Panc1 (cell line): ENCODE data around the gene TMEM150B. TPM values are rescaled to one million over a fixed set of nuclear protein-coding genes. Genes with fewer than 3 reads are reported as not detected.

Source experiments
- ATAC-seq: fragments of 200-7000 bp; cut with Tn5 transposase; 2 replicates; pipeline ENCODE4 v1.9.1; 2020; ENCODE audit warnings: mild to moderate bottlenecking, moderate library complexity
- BruUV-seq: library from RNA; stranded (reverse); fragments of 400-500 nt; replicated peaks from 2 replicates; lab custom pipeline; 2021; lab: Mats Ljungman, UMichigan
- CTCF ChIA-PET: fragments of 300-600 bp; sonication (Branson Sonifier 250); formaldehyde crosslinking; loops from one replicate; lab custom pipeline; 2022; ENCODE audit warnings: antibody characterized with exemption; lab: Charles Lee
- POLR2A ChIA-PET: fragments of 300-600 bp; sonication (Branson Sonifier 250); formaldehyde crosslinking; loops from one replicate; lab custom pipeline; 2022; ENCODE audit warnings: antibody characterized with exemption; lab: Charles Lee
- DNase-seq: peaks from one replicate; pipeline ENCODE4 v3.0.0-alpha.2; 2010; ENCODE audit warnings: low read depth, low spot score
- H3K27ac ChIP-seq: 2 replicates; pipeline ENCODE4 v1.5.1; 2011; ENCODE audit warnings: mild to moderate bottlenecking, low read length, inconsistent platforms
- H3K27me3 ChIP-seq: fragments of 200-500 bp; sonication (Bioruptor generic); 2 replicates; pipeline ENCODE4 v1.6.0; 2014; ENCODE audit warnings: low read length, inconsistent platforms; ENCODE audit not compliant: control insufficient read depth, insufficient read depth
- H3K36me3 ChIP-seq: fragments of 200-500 bp; sonication (Bioruptor generic); 2 replicates; pipeline ENCODE4 v1.5.1; 2014; ENCODE audit warnings: inconsistent platforms, mild to moderate bottlenecking, low read length, moderate library complexity; ENCODE audit not compliant: control insufficient read depth, insufficient read depth
- H3K4me1 ChIP-seq: 2 replicates; pipeline ENCODE4 v1.5.1; 2011; ENCODE audit warnings: inconsistent platforms, mild to moderate bottlenecking, low read length, moderate library complexity; ENCODE audit not compliant: control insufficient read depth, insufficient read depth
- H3K4me3 ChIP-seq, 2 experiments: 2 replicates each; pipeline ENCODE4 v1.5.1; 2011 to 2012; ENCODE audit warnings: low read depth in 2 of 2, low read length in 2 of 2, mild to moderate bottlenecking in 2 of 2, inconsistent platforms in 1 of 2, moderate library complexity in 1 of 2
- H3K9me3 ChIP-seq: fragments of 200-500 bp; sonication (Bioruptor generic); 2 replicates; pipeline ENCODE4 v1.5.1; 2014; ENCODE audit warnings: low read depth, mild to moderate bottlenecking, inconsistent platforms, low read length, moderate library complexity; ENCODE audit not compliant: control insufficient read depth, insufficient read depth
- POLR2AphosphoS5 ChIP-seq: IDR thresholded peaks from 2 replicates; pipeline ENCODE4 v1.6.1; 2012; ENCODE audit warnings: mild to moderate bottlenecking, low read depth, low read length, moderate library complexity
- SIN3A ChIP-seq: IDR thresholded peaks from 2 replicates; pipeline ENCODE4 v1.6.1; 2012; ENCODE audit warnings: low read depth, mild to moderate bottlenecking, low read length, moderate library complexity, borderline replicate concordance; ENCODE audit not compliant: insufficient read depth
- TCF7L2 ChIP-seq: IDR thresholded peaks from 2 replicates; pipeline ENCODE4 v1.6.1; 2011; ENCODE audit warnings: mild to moderate bottlenecking, low read depth, low read length, inconsistent platforms
- in situ Hi-C: cut with HindIII; loops from 2 replicates; pipeline ENCODE4 v1.10.0; 2016; ENCODE audit warnings: low sequenced_read_pairs, low pct_unique_long_range_greater_than_20kb
- intact Hi-C: fragments of 100-400 bp; cut with micrococcal nuclease; formaldehyde crosslinking; loops from one replicate; pipeline ENCODE4 v1.10.0; 2022; ENCODE audit not compliant: unreplicated experiment
- total RNA-seq: library from RNA; stranded (reverse); gene quantifications from one replicate; pipeline ENCODE4 v1.2.1, GENCODE V29; 2021; ENCODE audit not compliant: unreplicated experiment
- TF ChIP-seq, protein P1 (sequence below): fragments of 450-650 bp; IDR thresholded peaks from 2 replicates; pipeline ENCODE4 v1.5.1; 2017; ENCODE audit warnings: mild to moderate bottlenecking
- TF ChIP-seq, protein P2 (sequence below), 2 experiments: IDR thresholded peaks; 2 replicates each; pipeline ENCODE4 v1.6.1; 2011 to 2012; ENCODE audit warnings: low read depth in 2 of 2, control low read depth in 1 of 2, low read length in 1 of 2, mild to moderate bottlenecking in 1 of 2, moderate library complexity in 1 of 2; ENCODE audit not compliant: insufficient read depth in 1 of 2

Gene TMEM150B
- total RNA-seq, 1 experiment from 2014 or later, result not detected

DNA sequence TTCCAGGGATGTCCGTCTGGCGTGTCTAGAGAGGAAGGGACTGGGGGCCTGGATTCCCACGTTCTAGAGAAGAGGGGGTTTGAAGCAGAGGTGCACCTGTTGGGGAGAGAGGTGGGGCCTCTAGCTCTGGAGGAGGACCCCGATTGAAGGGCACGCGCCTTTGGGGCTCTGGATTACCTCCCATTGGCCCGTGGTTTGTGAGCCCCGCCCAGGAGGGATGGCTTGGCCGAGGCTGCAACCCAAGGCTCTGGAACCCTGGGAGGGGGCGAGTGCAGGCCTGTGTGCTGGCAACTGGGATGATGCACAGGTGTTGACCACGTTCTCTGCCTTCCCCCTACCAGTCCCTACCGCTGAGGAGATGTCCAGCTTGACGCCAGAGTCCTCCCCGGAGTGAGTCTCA, 20.2 kb downstream of the TMEM150B start:
- intact Hi-C loops, result no loop called here
- DNase-seq, result no peak
- peak; percentile 9; the same call in 1 of the 2 replicates for ATAC-seq
- POLR2A ChIA-PET, result no interaction called here
- CTCF ChIA-PET, result no interaction called here
- no peak overlapping the region for H3K4me3 ChIP-seq
- BruUV-seq, result no TSS peak
- TF ChIP-seq, protein P1, sequence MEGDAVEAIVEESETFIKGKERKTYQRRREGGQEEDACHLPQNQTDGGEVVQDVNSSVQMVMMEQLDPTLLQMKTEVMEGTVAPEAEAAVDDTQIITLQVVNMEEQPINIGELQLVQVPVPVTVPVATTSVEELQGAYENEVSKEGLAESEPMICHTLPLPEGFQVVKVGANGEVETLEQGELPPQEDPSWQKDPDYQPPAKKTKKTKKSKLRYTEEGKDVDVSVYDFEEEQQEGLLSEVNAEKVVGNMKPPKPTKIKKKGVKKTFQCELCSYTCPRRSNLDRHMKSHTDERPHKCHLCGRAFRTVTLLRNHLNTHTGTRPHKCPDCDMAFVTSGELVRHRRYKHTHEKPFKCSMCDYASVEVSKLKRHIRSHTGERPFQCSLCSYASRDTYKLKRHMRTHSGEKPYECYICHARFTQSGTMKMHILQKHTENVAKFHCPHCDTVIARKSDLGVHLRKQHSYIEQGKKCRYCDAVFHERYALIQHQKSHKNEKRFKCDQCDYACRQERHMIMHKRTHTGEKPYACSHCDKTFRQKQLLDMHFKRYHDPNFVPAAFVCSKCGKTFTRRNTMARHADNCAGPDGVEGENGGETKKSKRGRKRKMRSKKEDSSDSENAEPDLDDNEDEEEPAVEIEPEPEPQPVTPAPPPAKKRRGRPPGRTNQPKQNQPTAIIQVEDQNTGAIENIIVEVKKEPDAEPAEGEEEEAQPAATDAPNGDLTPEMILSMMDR, result no peak
- TF ChIP-seq, protein P2, sequence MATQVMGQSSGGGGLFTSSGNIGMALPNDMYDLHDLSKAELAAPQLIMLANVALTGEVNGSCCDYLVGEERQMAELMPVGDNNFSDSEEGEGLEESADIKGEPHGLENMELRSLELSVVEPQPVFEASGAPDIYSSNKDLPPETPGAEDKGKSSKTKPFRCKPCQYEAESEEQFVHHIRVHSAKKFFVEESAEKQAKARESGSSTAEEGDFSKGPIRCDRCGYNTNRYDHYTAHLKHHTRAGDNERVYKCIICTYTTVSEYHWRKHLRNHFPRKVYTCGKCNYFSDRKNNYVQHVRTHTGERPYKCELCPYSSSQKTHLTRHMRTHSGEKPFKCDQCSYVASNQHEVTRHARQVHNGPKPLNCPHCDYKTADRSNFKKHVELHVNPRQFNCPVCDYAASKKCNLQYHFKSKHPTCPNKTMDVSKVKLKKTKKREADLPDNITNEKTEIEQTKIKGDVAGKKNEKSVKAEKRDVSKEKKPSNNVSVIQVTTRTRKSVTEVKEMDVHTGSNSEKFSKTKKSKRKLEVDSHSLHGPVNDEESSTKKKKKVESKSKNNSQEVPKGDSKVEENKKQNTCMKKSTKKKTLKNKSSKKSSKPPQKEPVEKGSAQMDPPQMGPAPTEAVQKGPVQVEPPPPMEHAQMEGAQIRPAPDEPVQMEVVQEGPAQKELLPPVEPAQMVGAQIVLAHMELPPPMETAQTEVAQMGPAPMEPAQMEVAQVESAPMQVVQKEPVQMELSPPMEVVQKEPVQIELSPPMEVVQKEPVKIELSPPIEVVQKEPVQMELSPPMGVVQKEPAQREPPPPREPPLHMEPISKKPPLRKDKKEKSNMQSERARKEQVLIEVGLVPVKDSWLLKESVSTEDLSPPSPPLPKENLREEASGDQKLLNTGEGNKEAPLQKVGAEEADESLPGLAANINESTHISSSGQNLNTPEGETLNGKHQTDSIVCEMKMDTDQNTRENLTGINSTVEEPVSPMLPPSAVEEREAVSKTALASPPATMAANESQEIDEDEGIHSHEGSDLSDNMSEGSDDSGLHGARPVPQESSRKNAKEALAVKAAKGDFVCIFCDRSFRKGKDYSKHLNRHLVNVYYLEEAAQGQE (IDR thresholded peaks at IDR 0.05; ENCODE audit: insufficient read depth in 1 of 2, low read depth in 2 of 2, low read length in 1 of 2), result no peak
- H3K27me3 ChIP-seq, result no peaks in the 10 kb centered on the region
- no peaks in the 10 kb centered on the region for H3K9me3 ChIP-seq
- in situ Hi-C loops, result no loop called here
- H3K4me1 ChIP-seq, result peaks cover 8% of the 10 kb centered on the region
- no peaks in the 10 kb centered on the region for H3K36me3 ChIP-seq
- H3K27ac ChIP-seq, result no peak overlapping the region

DNA sequence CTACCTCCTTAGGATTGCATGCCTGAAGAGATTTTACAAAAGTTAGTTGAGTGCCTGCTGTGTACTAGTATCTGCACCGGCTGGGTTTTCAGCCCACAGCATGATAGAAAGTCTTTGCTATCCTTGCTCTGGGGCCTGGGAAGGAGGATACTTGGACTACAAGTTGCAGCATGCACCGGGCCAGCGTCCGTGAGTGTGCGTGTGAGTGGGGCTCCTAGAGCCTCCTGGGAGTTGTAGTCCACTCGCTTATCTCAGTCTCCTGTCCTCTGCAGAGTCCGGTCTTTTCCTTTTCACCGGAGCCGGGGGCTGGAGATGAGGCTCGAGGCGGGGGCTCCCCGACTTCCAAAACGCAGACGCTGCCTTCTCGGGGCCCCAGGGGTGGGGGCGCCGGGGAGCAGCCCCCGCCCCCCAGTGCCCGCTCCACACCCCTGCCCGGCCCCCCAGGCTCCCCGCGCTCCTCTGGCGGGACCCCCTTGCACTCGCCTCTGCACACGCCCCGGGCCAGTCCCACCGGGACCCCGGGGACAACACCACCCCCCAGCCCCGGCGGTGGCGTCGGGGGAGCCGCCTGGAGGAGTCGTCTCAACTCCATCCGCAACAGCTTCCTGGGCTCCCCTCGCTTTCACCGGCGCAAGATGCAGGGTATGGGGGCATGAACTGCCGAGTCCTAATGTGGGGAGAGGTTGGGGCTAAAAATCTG, 20.7 kb downstream of the TMEM150B start:
- CTCF ChIA-PET, result no interaction called here
- no peak for TF ChIP-seq POLR2AphosphoS5
- TF ChIP-seq TCF7L2, result no peak
- TF ChIP-seq, protein P2 (IDR thresholded peaks at IDR 0.05; ENCODE audit: insufficient read depth in 1 of 2, low read depth in 2 of 2, low read length in 1 of 2), result no peak
- TF ChIP-seq SIN3A, result no peak
- TF ChIP-seq, protein P1, result no peak
- no peak overlapping the region for H3K4me3 ChIP-seq
- in situ Hi-C loops (no loop called here), intact Hi-C loops (no loop called here)
- peaks cover 8% of the 10 kb centered on the region for H3K4me1 ChIP-seq
- H3K9me3 ChIP-seq, result no peaks in the 10 kb centered on the region
- POLR2A ChIA-PET, result interaction anchor here (1.4 kb wide), 1 partner anchor 35 kb away, joined by 7 read pairs; the partner anchor contains the start of gene KMT5C
- H3K27me3 ChIP-seq, result no peaks in the 10 kb centered on the region
- BruUV-seq, result no TSS peak
- ATAC-seq (peak; percentile 87), DNase-seq (no peak)
- no peaks in the 10 kb centered on the region for H3K36me3 ChIP-seq
- H3K27ac ChIP-seq, result no peak overlapping the region
